NOMO-1 (cell line): ENCODE measurements around the gene EML3.
"Not testable (repeated sequence)": the region's sequence is repeated elsewhere in the genome, so short reads cannot be mapped to it uniquely, and the experiment has no call there.

Source experiments
- DNase-seq, 2 experiments: peaks; one replicate each; lab custom pipeline; 2025; ENCODE audit not compliant: unreplicated experiment in 2 of 2; lab: John Stamatoyannopoulos, UW

Gene EML3

GRCh38 chr11:62612366-62613290 lies at the start of gene EML3, which contains the start of gene ROM1:
Gene EML3 (minus strand): TSS chr11:62612775. CDS start chr11:62612457, 318 bp downstream.
Gene ROM1 (plus strand): TSS chr11:62613257. CDS start chr11:62613282, 25 bp downstream.
- peak; percentile 69 to 73 for DNase-seq

- peak; percentile 14 to 27 for DNase-seq
These were observed 44.3 kb upstream of the EML3 start for GRCh38 chr11:62656796-62657429.

GRCh38 chr11:62654297-62654696 lies 41.7 kb upstream of the EML3 start:
- DNase-seq: no peak

GRCh38 chr11:62652161-62653006 lies 39.8 kb upstream of the EML3 start:
- no peak for DNase-seq

- not testable (repeated sequence) for DNase-seq
These were observed 37.7 kb upstream of the EML3 start for GRCh38 chr11:62650283-62650682.

GRCh38 chr11:62649486-62649885 lies 36.9 kb upstream of the EML3 start:
- DNase-seq: no peak

- no peak for DNase-seq
These were observed 36.4 kb upstream of the EML3 start for GRCh38 chr11:62648967-62649364.

- DNase-seq: no peak
These were observed 35.8 kb upstream of the EML3 start for GRCh38 chr11:62648185-62648966.

- DNase-seq: no peak
These were observed 35.0 kb upstream of the EML3 start for GRCh38 chr11:62647609-62648005.

GRCh38 chr11:62646825-62647608 lies 34.4 kb upstream of the EML3 start:
- no peak for DNase-seq

GRCh38 chr11:62645946-62646824 lies 33.6 kb upstream of the EML3 start, which contains the start of gene GANAB:
Gene GANAB (minus strand): TSS chr11:62646613. CDS start chr11:62646599, 14 bp downstream.
- peak; percentile 98 to 99 for DNase-seq

GRCh38 chr11:62645671-62645945 lies 33.0 kb upstream of the EML3 start:
- peak in 1 of 2 experiments; percentile 15 for DNase-seq

- no peak for DNase-seq
These were observed 31.6 kb upstream of the EML3 start for GRCh38 chr11:62644220-62644619.

- no peak for DNase-seq
These were observed 19.9 kb upstream of the EML3 start for GRCh38 chr11:62632492-62632891.

- no peak for DNase-seq
These were observed 15.1 kb upstream of the EML3 start for GRCh38 chr11:62627713-62628112.

- DNase-seq: no peak
These were observed 10.0 kb upstream of the EML3 start for GRCh38 chr11:62622476-62623089.

- peak; percentile 94 to 97 for DNase-seq
These were observed 9.2 kb upstream of the EML3 start, which contains the start of gene B3GAT3 for GRCh38 chr11:62621567-62622470. Gene B3GAT3 (minus strand): TSS chr11:62621986. CDS start chr11:62621947, 39 bp downstream.
